ENCODE measurements around the gene CLEC4G. TPM values are rescaled to one million over a fixed set of nuclear protein-coding genes. Genes with fewer than 3 reads are reported as not detected.

CLEC4G gene
- total RNA-seq, 4 donors from 2014 or later = 0.59 to 16.5 (median 1.7) TPM; not detected in 1

- no peak for DNase-seq (ENCODE audit: low spot score in 2 of 2)
- 13 to 63% methylated on average over 1 of the region's 1 CpG for WGBS, 2 donors
- Histone ChIP-seq H3K4me3 (no peak overlapping the region), H3K27ac (no peak overlapping the region), H3K36me3 (no peaks in the 10 kb centered on the region), H3K9me3 (peaks cover 0 to 25% (median 6%) of the 10 kb centered on the region in 4 donors), H3K27me3 (no peaks in the 10 kb centered on the region), H3K4me1 (no peaks in the 10 kb centered on the region)
- no peak for TF ChIP-seq EP300 (IDR thresholded peaks at IDR 0.05)
- TF ChIP-seq, protein P1, sequence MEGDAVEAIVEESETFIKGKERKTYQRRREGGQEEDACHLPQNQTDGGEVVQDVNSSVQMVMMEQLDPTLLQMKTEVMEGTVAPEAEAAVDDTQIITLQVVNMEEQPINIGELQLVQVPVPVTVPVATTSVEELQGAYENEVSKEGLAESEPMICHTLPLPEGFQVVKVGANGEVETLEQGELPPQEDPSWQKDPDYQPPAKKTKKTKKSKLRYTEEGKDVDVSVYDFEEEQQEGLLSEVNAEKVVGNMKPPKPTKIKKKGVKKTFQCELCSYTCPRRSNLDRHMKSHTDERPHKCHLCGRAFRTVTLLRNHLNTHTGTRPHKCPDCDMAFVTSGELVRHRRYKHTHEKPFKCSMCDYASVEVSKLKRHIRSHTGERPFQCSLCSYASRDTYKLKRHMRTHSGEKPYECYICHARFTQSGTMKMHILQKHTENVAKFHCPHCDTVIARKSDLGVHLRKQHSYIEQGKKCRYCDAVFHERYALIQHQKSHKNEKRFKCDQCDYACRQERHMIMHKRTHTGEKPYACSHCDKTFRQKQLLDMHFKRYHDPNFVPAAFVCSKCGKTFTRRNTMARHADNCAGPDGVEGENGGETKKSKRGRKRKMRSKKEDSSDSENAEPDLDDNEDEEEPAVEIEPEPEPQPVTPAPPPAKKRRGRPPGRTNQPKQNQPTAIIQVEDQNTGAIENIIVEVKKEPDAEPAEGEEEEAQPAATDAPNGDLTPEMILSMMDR (IDR thresholded peaks at IDR 0.05) = no peak
- no peak for TF ChIP-seq POLR2A (IDR thresholded peaks at IDR 0.05)
Measured at GRCh38 chr19:7763696-7764095, 31.8 kb upstream of the CLEC4G start.

- DNase-seq (ENCODE audit: low spot score in 2 of 2) = no peak
- 68 to 84% methylated on average over 8 of the region's 8 CpGs for WGBS, 2 donors
- Histone ChIP-seq H3K27ac (no peak within 1 kb of the TSS), H3K4me1 (no peaks in the 10 kb centered on the region), H3K27me3 (no peaks in the 10 kb centered on the region), H3K9me3 (peaks cover 0 to 33% (median 6%) of the 10 kb centered on the region in 4 donors), H3K36me3 (no peaks in the 10 kb centered on the region), H3K4me3 (no peak within 1 kb of the TSS)
- TF ChIP-seq EP300 (IDR thresholded peaks at IDR 0.05) (no peak), POLR2A (IDR thresholded peaks at IDR 0.05) (no peak)
- TF ChIP-seq, protein P1 (IDR thresholded peaks at IDR 0.05) = no peak
Measured at GRCh38 chr19:7762719-7763293, 30.9 kb upstream of the CLEC4G start, which contains the start of gene CLEC4M. Gene CLEC4M, plus strand, starts transcription at chr19:7763243. Its CDS starts 24 bp downstream, at chr19:7763267.

DNA sequence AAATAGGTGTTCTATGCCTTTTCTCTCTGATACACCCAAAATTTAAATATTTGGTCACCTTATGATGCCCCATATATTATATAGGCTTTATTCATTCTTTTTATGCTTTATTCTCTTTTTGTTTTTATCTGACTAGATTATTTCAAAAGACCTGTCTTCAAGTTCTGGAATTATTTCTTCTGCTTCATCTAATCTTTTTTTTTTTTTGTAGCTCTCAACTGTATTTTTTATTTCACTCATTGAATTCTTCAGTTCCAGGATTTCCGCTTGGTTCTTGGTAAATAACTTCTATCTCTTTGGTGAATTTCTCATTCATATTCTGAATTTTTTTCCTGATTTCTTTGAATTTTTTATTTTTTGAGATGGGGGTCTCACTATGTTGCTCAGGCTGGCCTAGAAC lies 27.2 kb upstream of the CLEC4G start:
- no peaks in the 10 kb centered on the region for H3K36me3 ChIP-seq
- no peak overlapping the region for H3K27ac ChIP-seq
- DNase-seq (ENCODE audit: low spot score in 2 of 2) = no peak
- H3K9me3 ChIP-seq = peaks cover 0 to 57% (median 10%) of the 10 kb centered on the region in 4 donors
- no peaks in the 10 kb centered on the region for H3K4me1 ChIP-seq
- no peaks in the 10 kb centered on the region for H3K27me3 ChIP-seq
- TF ChIP-seq EP300 (IDR thresholded peaks at IDR 0.05) (no peak), POLR2A (IDR thresholded peaks at IDR 0.05) (no peak)
- TF ChIP-seq, protein P1 (IDR thresholded peaks at IDR 0.05) = no peak
- no peak overlapping the region for H3K4me3 ChIP-seq
- WGBS, 2 donors = 91 to 97% methylated on average over 1 of the region's 1 CpG

DNA sequence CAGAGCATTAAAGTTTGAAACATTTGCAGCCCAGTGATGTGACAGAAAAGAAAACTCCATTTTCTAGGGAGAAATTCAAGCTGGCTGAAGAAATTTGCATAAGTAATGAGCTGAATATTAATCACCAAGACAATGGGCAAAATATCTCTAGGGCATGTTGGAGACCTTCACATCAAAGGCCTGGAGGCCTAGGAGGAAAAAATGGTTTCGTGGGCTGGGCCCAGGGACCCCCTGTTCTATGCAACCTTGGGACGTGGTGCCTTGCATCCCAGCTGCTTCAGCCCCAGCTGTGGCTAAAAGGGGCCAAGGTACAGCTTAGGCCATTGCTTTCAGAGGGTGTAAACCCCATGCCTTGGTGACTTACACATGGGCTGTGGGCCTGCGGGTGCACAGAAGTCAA lies 25.4 kb upstream of the CLEC4G start:
- H3K4me1 ChIP-seq = no peaks in the 10 kb centered on the region
- H3K27me3 ChIP-seq = no peaks in the 10 kb centered on the region
- peaks cover 0 to 57% (median 10%) of the 10 kb centered on the region in 4 donors for H3K9me3 ChIP-seq
- TF ChIP-seq, protein P1 (IDR thresholded peaks at IDR 0.05) = no peak
- TF ChIP-seq EP300 (IDR thresholded peaks at IDR 0.05) (no peak), POLR2A (IDR thresholded peaks at IDR 0.05) (no peak)
- WGBS, 2 donors = 87 to 88% methylated on average over 3 of the region's 3 CpGs
- no peaks in the 10 kb centered on the region for H3K36me3 ChIP-seq
- H3K27ac ChIP-seq = no peak overlapping the region
- no peak overlapping the region for H3K4me3 ChIP-seq
- no peak for DNase-seq (ENCODE audit: low spot score in 2 of 2)

GRCh38 chr19:7756258-7756657 lies 24.3 kb upstream of the CLEC4G start:
- Histone ChIP-seq H3K9me3 (peaks cover 0 to 57% (median 10%) of the 10 kb centered on the region in 4 donors), H3K27ac (no peak overlapping the region), H3K4me3 (no peak overlapping the region), H3K27me3 (no peaks in the 10 kb centered on the region), H3K4me1 (no peaks in the 10 kb centered on the region), H3K36me3 (no peaks in the 10 kb centered on the region)
- no peak for DNase-seq (ENCODE audit: low spot score in 2 of 2)
- WGBS, 2 donors = 51 to 61% methylated on average over 4 of the region's 4 CpGs
- TF ChIP-seq EP300 (IDR thresholded peaks at IDR 0.05) (no peak), POLR2A (IDR thresholded peaks at IDR 0.05) (no peak)
- TF ChIP-seq, protein P1 (IDR thresholded peaks at IDR 0.05) = no peak

Measured in tibial nerve (tissue), 4 donors.